Activated gamma-delta T cell treated with Interleukin-2 at 50 U/mL for 16 hours (primary cell): ENCODE results near the gene HAUS7.

Experiments used
- DNase-seq: peaks from one replicate; pipeline ENCODE4 v3.0.0-alpha.2; 2020

Gene HAUS7

GRCh38 chrX:153433161-153433680 is 37.2 kb downstream of the HAUS7 start:
- no peak for DNase-seq

GRCh38 chrX:153430796-153431195 is 39.6 kb downstream of the HAUS7 start:
- no peak for DNase-seq

- no peak for DNase-seq
Measured at GRCh38 chrX:153426204-153426603, 44.2 kb downstream of the HAUS7 start.

- DNase-seq = no peak
Measured at GRCh38 chrX:153423652-153424051, 46.7 kb downstream of the HAUS7 start.

- no peak for DNase-seq
Measured at GRCh38 chrX:153421856-153422255, 48.5 kb downstream of the HAUS7 start.

- no peak for DNase-seq
Measured at GRCh38 chrX:153420851-153421599, 49.4 kb downstream of the HAUS7 start.

GRCh38 chrX:153417637-153418036 is 52.7 kb downstream of the HAUS7 start:
- DNase-seq = no peak

- DNase-seq = no peak
Measured at GRCh38 chrX:153416781-153417450, 53.5 kb downstream of the HAUS7 start.

- DNase-seq = no peak
Measured at GRCh38 chrX:153414856-153415510, 55.4 kb downstream of the HAUS7 start.

GRCh38 chrX:153413731-153414130 is 56.6 kb downstream of the HAUS7 start:
- no peak for DNase-seq

- DNase-seq = no peak
Measured at GRCh38 chrX:153412746-153413720, 57.3 kb downstream of the HAUS7 start.

GRCh38 chrX:153411988-153412574 is 58.3 kb downstream of the HAUS7 start:
- no peak for DNase-seq

- peak; percentile 16 for DNase-seq
Measured at GRCh38 chrX:153411255-153411987, 59.0 kb downstream of the HAUS7 start, which contains the start of gene ZFP92. Gene ZFP92 (plus strand): TSS chrX:153411472. CDS start chrX:153418323, 6,851 bp downstream.

GRCh38 chrX:153410888-153411254 is 59.5 kb downstream of the HAUS7 start:
- DNase-seq = no peak

GRCh38 chrX:153410373-153410772 is 60.0 kb downstream of the HAUS7 start:
- no peak for DNase-seq

GRCh38 chrX:153409414-153410101 is 60.8 kb downstream of the HAUS7 start:
- no peak for DNase-seq

- no peak for DNase-seq
Measured at GRCh38 chrX:153408871-153409351, 61.5 kb downstream of the HAUS7 start.

- no peak for DNase-seq
Measured at GRCh38 chrX:153408221-153408721, 62.1 kb downstream of the HAUS7 start.

- no peak for DNase-seq
Measured at GRCh38 chrX:153407736-153408135, 62.6 kb downstream of the HAUS7 start.

- no peak for DNase-seq
Measured at GRCh38 chrX:153406903-153407302, 63.5 kb downstream of the HAUS7 start.
